Stomach (tissue), 4 donors: ENCODE measurements around the gene GSAP.

Experiments
- POLR2A ChIP-seq, 4 donors: fragments of 450-650 bp; IDR thresholded peaks; one replicate each; pipeline ENCODE4 v1.6.1; 2016; ENCODE audit warnings: antibody characterized with exemption in 4 of 4, control low read depth in 2 of 4, mild to moderate bottlenecking in 1 of 4, moderate library complexity in 1 of 4
- TF ChIP-seq, protein P1 (sequence below), 7 experiments: fragments of 450-650 bp in 4 of 7; fragments of 200-600 bp in 3 of 7; sonication (generic) in 3 of 7; IDR thresholded peaks; one replicate each; pipeline ENCODE4 v1.5.1; 2016 to 2019; ENCODE audit warnings: antibody characterized with exemption in 7 of 7, control low read depth in 2 of 7, mild to moderate bottlenecking in 1 of 7

GRCh38 chr7:77443042-77443441 lies 26.9 kb upstream of the GSAP start:
- TF ChIP-seq POLR2A (IDR thresholded peaks at IDR 0.05): no peak
- TF ChIP-seq, protein P1, sequence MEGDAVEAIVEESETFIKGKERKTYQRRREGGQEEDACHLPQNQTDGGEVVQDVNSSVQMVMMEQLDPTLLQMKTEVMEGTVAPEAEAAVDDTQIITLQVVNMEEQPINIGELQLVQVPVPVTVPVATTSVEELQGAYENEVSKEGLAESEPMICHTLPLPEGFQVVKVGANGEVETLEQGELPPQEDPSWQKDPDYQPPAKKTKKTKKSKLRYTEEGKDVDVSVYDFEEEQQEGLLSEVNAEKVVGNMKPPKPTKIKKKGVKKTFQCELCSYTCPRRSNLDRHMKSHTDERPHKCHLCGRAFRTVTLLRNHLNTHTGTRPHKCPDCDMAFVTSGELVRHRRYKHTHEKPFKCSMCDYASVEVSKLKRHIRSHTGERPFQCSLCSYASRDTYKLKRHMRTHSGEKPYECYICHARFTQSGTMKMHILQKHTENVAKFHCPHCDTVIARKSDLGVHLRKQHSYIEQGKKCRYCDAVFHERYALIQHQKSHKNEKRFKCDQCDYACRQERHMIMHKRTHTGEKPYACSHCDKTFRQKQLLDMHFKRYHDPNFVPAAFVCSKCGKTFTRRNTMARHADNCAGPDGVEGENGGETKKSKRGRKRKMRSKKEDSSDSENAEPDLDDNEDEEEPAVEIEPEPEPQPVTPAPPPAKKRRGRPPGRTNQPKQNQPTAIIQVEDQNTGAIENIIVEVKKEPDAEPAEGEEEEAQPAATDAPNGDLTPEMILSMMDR (IDR thresholded peaks at IDR 0.05): no peak
